ENCODE results near the gene TIRAP. TPM values are rescaled to one million over a fixed set of nuclear protein-coding genes. Genes with fewer than 3 reads are reported as not detected.

TIRAP gene
- total and polyA plus RNA-seq, 8 donors, result 3.7 to 86.2 (median 6.5) TPM

- no peak for DNase-seq
- Histone ChIP-seq H3K9me3 (no peaks in the 10 kb centered on the region), H3K4me1 (peaks cover 14 to 50% (median 19%) of the 10 kb centered on the region in 4 donors), H3K4me3 (no peak overlapping the region), H3K27ac (no peak overlapping the region), H3K27me3 (no peaks in the 10 kb centered on the region), H3K36me3 (peaks cover 7 to 72% (median 59%) of the 10 kb centered on the region in 4 donors)
- intact Hi-C loops (cut with DNase I; ENCODE audit: low total_unique reads), result no loop called here
- WGBS, 5 donors, result 75 to 98% (median 77%) methylated on average over 4 of the region's 4 CpGs
- TF ChIP-seq CTCF (IDR thresholded peaks at IDR 0.05) (no peak), POLR2AphosphoS5 (IDR thresholded peaks at IDR 0.05) (no peak), POLR2A (IDR thresholded peaks at IDR 0.05) (no peak), EP300 (IDR thresholded peaks at IDR 0.05) (no peak)
Measured at GRCh38 chr11:126337126-126337473, 54.2 kb downstream of the TIRAP start.

GRCh38 chr11:126337474-126338241 lies 54.8 kb downstream of the TIRAP start:
- TF ChIP-seq POLR2AphosphoS5 (IDR thresholded peaks at IDR 0.05) (no peak), POLR2A (IDR thresholded peaks at IDR 0.05) (no peak), EP300 (IDR thresholded peaks at IDR 0.05) (no peak), CTCF (IDR thresholded peaks at IDR 0.05) (no peak)
- H3K9me3 ChIP-seq, result no peaks in the 10 kb centered on the region
- intact Hi-C loops (cut with DNase I; ENCODE audit: low total_unique reads), result no loop called here
- no peak overlapping the region for H3K4me3 ChIP-seq
- no peak for DNase-seq
- H3K27ac ChIP-seq, result no peak overlapping the region
- H3K4me1 ChIP-seq, result peaks cover 14 to 49% (median 19%) of the 10 kb centered on the region in 4 donors
- peaks cover 7 to 71% (median 59%) of the 10 kb centered on the region in 4 donors for H3K36me3 ChIP-seq
- no peaks in the 10 kb centered on the region for H3K27me3 ChIP-seq
- WGBS, 5 donors, result 85 to 95% (median 87%) methylated on average over 9 to 15 of the region's 15 CpGs

GRCh38 chr11:126338346-126339055 lies 55.6 kb downstream of the TIRAP start:
- WGBS, 5 donors, result 81 to 88% (median 85%) methylated on average over 7 of the region's 7 CpGs
- H3K27ac ChIP-seq, result peak overlapping the region in 3 of 5 donors; percentile 7 to 32 (median 17)

GRCh38 chr11:126339073-126339862 lies 56.4 kb downstream of the TIRAP start:
- TF ChIP-seq POLR2A (IDR thresholded peaks at IDR 0.05) (no peak), CTCF (IDR thresholded peaks at IDR 0.05) (no peak)
- intact Hi-C loops (cut with DNase I; ENCODE audit: low total_unique reads), result no loop called here
- H3K27ac ChIP-seq, result peak overlapping the region in 4 of 5 donors; percentile 10 to 48 (median 33)
- no peak for DNase-seq
- H3K27me3 ChIP-seq, result no peaks in the 10 kb centered on the region
- no peaks in the 10 kb centered on the region for H3K9me3 ChIP-seq
- H3K4me1 ChIP-seq, result peaks cover 14 to 49% (median 19%) of the 10 kb centered on the region in 4 donors
- peaks cover 13 to 73% (median 63%) of the 10 kb centered on the region in 4 donors for H3K36me3 ChIP-seq
- no peak overlapping the region for H3K4me3 ChIP-seq
- 78 to 82% (median 81%) methylated on average over 15 of the region's 15 CpGs for WGBS, 5 donors

More at GRCh38 chr11:126338346-126339055, 55.6 kb downstream of the TIRAP start:
- no peak for TF ChIP-seq POLR2AphosphoS5 (IDR thresholded peaks at IDR 0.05)
- Histone ChIP-seq H3K27me3 (no peaks in the 10 kb centered on the region), H3K36me3 (peaks cover 12 to 70% (median 58%) of the 10 kb centered on the region in 4 donors), H3K9me3 (no peaks in the 10 kb centered on the region), H3K4me1 (peaks cover 14 to 49% (median 19%) of the 10 kb centered on the region in 4 donors), H3K4me3 (no peak overlapping the region)
- intact Hi-C loops (cut with DNase I; ENCODE audit: low total_unique reads), result no loop called here
- no peak for DNase-seq
